HEK293 (cell line): ENCODE measurements around the gene NUDCD3.
A peak's percentile ranks its signal among the peaks of the same experiment; 100 is the strongest.

Experiments
- CTCF ChIA-PET: fragments of 350-600 bp; formaldehyde crosslinking; extraction: SDS; loops from one replicate; lab custom pipeline; 2021; ENCODE audit warnings: antibody characterized with exemption; lab: Yijun Ruan, JAX
- POLR2A ChIA-PET: fragments of 300-600 bp; formaldehyde crosslinking; extraction: SDS; loops from one replicate; lab custom pipeline; 2020; ENCODE audit warnings: antibody characterized with exemption, inconsistent platforms; lab: Yijun Ruan, JAX
- H3K27ac ChIP-seq: fragments of 200-500 bp; sonication (Bioruptor generic); 2 replicates; pipeline ENCODE4 v1.5.1; 2014; ENCODE audit warnings: low read depth, low read length, control low read depth, inconsistent platforms; ENCODE audit errors: extremely low read depth
- H3K36me3 ChIP-seq, 2 experiments: fragments of 200-500 bp in 1 of 2; sonication (Bioruptor generic) in 1 of 2; 1 replicate in 1 of 2; 2 replicates in 1 of 2; pipeline ENCODE4 v1.5.1; 2014 to 2017; ENCODE audit warnings: inconsistent platforms in 2 of 2, low read length in 2 of 2; ENCODE audit not compliant: control insufficient read depth in 2 of 2, insufficient read depth in 1 of 2
- H3K4me1 ChIP-seq: fragments of 200-500 bp; sonication (Bioruptor generic); 2 replicates; pipeline ENCODE4 v1.5.1; 2014; ENCODE audit warnings: mild to moderate bottlenecking, low read length, inconsistent platforms; ENCODE audit not compliant: control insufficient read depth, insufficient read depth
- H3K4me3 ChIP-seq: 2 replicates; pipeline ENCODE4 v1.5.1; 2011; ENCODE audit warnings: low read depth, mild to moderate bottlenecking, control low read depth, low read length, moderate library complexity
- H3K9me3 ChIP-seq: fragments of 200-500 bp; sonication (Bioruptor generic); 2 replicates; pipeline ENCODE4 v1.5.1; 2014; ENCODE audit warnings: low read depth, low read length, inconsistent platforms; ENCODE audit not compliant: control insufficient read depth, insufficient read depth
- BCL11A ChIP-seq: fragments of 450-650 bp; formaldehyde crosslinking; IDR thresholded peaks from 2 replicates; pipeline ENCODE4 v1.5.1; 2016; ENCODE audit warnings: low read depth, missing biosample characterization, missing genetic modification characterization
- FEZF1 ChIP-seq: fragments of 450-650 bp; formaldehyde crosslinking; IDR thresholded peaks from 2 replicates; pipeline ENCODE4 v1.5.1; 2016; ENCODE audit warnings: missing biosample characterization, missing genetic modification characterization
- GFI1B ChIP-seq: fragments of 450-650 bp; formaldehyde crosslinking; IDR thresholded peaks from 2 replicates; pipeline ENCODE4 v1.5.1; 2016; ENCODE audit warnings: missing biosample characterization, missing genetic modification characterization
- SCRT1 ChIP-seq: fragments of 450-650 bp; formaldehyde crosslinking; IDR thresholded peaks from 2 replicates; pipeline ENCODE4 v1.5.1; 2016; ENCODE audit warnings: missing biosample characterization, missing genetic modification characterization, borderline replicate concordance
- SCRT2 ChIP-seq: fragments of 450-650 bp; formaldehyde crosslinking; IDR thresholded peaks from 2 replicates; pipeline ENCODE4 v1.5.1; 2016; ENCODE audit warnings: missing biosample characterization, missing genetic modification characterization
- SP7 ChIP-seq: fragments of 450-650 bp; formaldehyde crosslinking; IDR thresholded peaks from 2 replicates; pipeline ENCODE4 v1.5.1; 2016; ENCODE audit warnings: missing biosample characterization, missing genetic modification characterization
- ZBTB7A ChIP-seq: fragments of 450-650 bp; formaldehyde crosslinking; IDR thresholded peaks from 2 replicates; pipeline ENCODE4 v1.5.1; 2016; ENCODE audit warnings: low read depth, missing biosample characterization, missing genetic modification characterization
- ZIC2 ChIP-seq: fragments of 450-650 bp; formaldehyde crosslinking; IDR thresholded peaks from 2 replicates; pipeline ENCODE4 v1.5.1; 2016; ENCODE audit warnings: missing biosample characterization, missing genetic modification characterization
- ZNF132 ChIP-seq: fragments of 450-650 bp; formaldehyde crosslinking; IDR thresholded peaks from 2 replicates; pipeline ENCODE4 v1.5.1; 2017; ENCODE audit warnings: missing biosample characterization, missing genetic modification characterization, borderline replicate concordance
- ZNF23 ChIP-seq: fragments of 450-650 bp; formaldehyde crosslinking; IDR thresholded peaks from 2 replicates; pipeline ENCODE4 v1.5.1; 2016; ENCODE audit warnings: missing biosample characterization, missing genetic modification characterization, borderline replicate concordance
- ZNF311 ChIP-seq: fragments of 450-650 bp; formaldehyde crosslinking; IDR thresholded peaks from 2 replicates; pipeline ENCODE4 v1.5.1; 2017; ENCODE audit warnings: missing biosample characterization, missing genetic modification characterization, borderline replicate concordance
- ZNF423 ChIP-seq: fragments of 450-650 bp; formaldehyde crosslinking; IDR thresholded peaks from 2 replicates; pipeline ENCODE4 v1.5.1; 2016; ENCODE audit warnings: missing biosample characterization, missing genetic modification characterization
- ZNF585B ChIP-seq: fragments of 450-650 bp; formaldehyde crosslinking; IDR thresholded peaks from 2 replicates; pipeline ENCODE4 v1.5.1; 2016; ENCODE audit warnings: missing biosample characterization, missing genetic modification characterization
- ZNF658 ChIP-seq: fragments of 450-650 bp; formaldehyde crosslinking; IDR thresholded peaks from 2 replicates; pipeline ENCODE4; 2016; ENCODE audit warnings: missing biosample characterization, missing genetic modification characterization
- ZNF707 ChIP-seq: fragments of 450-650 bp; formaldehyde crosslinking; IDR thresholded peaks from 2 replicates; pipeline ENCODE4 v1.5.1; 2016; ENCODE audit warnings: missing biosample characterization, missing genetic modification characterization
- ZNF792 ChIP-seq: fragments of 450-650 bp; formaldehyde crosslinking; IDR thresholded peaks from 2 replicates; pipeline ENCODE4 v1.5.1; 2016; ENCODE audit warnings: missing biosample characterization, missing genetic modification characterization
- ZSCAN30 ChIP-seq: fragments of 450-650 bp; IDR thresholded peaks from 2 replicates; pipeline ENCODE4 v1.5.1; 2018; ENCODE audit warnings: missing biosample characterization, mild to moderate bottlenecking, missing genetic modification characterization, moderate library complexity
- TF ChIP-seq, protein P1 (sequence below): fragments of 450-650 bp; formaldehyde crosslinking; IDR thresholded peaks from 2 replicates; pipeline ENCODE4 v1.5.1; 2016; ENCODE audit warnings: missing biosample characterization, missing genetic modification characterization
- TF ChIP-seq, protein P2 (sequence below): fragments of 450-650 bp; IDR thresholded peaks from 2 replicates; pipeline ENCODE4 v1.5.1; 2018; ENCODE audit warnings: missing biosample characterization, missing genetic modification characterization
- TF ChIP-seq, protein P3 (sequence below): fragments of 450-650 bp; formaldehyde crosslinking; IDR thresholded peaks from 2 replicates; pipeline ENCODE4 v1.5.0; 2017; ENCODE audit warnings: missing biosample characterization, missing genetic modification characterization, borderline replicate concordance
- TF ChIP-seq, protein P4 (sequence below): sonication (generic); formaldehyde crosslinking; IDR thresholded peaks from 2 replicates; pipeline ENCODE4 v1.8.1; 2022; ENCODE audit warnings: mild to moderate bottlenecking, moderate library complexity, missing genetic modification reagents

The NUDCD3 gene

DNA sequence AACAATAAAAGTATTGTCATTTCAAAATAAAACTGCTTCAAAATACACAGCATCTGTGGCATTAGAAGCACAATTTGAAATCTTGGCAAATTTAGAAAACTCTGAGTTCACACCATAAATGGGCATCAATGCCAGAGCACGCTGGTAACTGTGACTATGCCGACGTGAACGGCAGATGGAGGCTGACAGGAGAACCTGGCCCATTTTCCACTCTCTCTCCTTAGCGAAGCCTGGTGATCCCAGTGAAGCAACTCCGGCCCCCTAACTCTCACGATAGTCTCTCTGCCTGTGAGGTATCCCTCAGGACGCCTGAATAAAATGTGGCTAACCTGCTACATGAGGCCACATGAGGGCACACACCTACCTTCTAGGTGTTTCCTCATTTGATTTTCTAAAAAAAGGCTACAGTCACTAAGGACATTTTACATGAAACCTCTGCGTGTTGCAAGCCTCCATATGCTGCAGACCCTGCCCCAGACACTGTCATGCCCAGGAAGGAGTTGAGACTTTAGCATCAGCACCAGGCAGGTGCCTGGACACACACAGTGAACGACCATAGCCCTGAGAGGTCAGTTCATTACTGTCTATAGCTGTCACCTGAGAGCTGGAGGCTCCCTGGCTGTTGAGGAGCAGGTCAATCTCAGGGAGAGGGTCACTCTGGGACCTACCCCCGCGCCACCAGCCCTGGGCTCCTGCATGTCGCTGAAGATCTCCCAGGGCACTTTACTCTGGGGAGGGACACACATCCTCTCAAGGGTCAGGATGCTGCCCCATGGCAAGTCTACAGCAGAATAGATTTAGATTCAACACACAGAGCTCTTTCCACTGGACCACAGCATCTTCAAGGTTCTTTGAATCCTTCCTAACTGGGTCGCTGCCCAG lies 102.1 kb downstream of the NUDCD3 start (continued):
- TF ChIP-seq ZNF311 (tag by site-specific recombination) (no peak), FEZF1 (no peak), ZNF23 (tag by site-specific recombination) (no peak), ZNF658 (tag by site-specific recombination) (no peak)

DNA sequence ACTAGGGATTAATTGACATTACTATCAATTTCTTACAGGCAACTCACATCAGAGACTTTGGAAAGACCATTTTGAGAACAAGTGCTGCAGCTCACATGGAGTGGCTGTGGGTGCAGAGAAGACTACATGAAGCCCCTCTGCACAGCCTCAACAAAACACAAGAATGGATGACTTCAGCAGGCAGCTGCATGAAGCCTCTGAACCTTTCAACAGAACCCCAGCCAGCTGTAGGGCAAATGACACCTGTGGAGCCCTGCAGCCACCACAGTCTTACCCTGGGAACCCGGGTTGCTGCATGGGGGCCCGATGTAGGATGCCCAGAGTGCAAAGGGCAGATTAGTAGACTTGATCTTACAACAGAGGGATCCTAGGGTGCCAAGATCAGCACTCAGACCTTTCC lies 103.1 kb downstream of the NUDCD3 start:
- H3K36me3 ChIP-seq = peaks cover 3 to 83% of the 10 kb centered on the region in 2 experiments; a peak in 2 of 3 replicates
- CTCF ChIA-PET = no interaction called here
- no peak overlapping the region for H3K27ac ChIP-seq
- H3K9me3 ChIP-seq = no peaks in the 10 kb centered on the region
- H3K4me1 ChIP-seq = no peaks in the 10 kb centered on the region
- TF ChIP-seq ZNF585B (tag by site-specific recombination) = no peak
- TF ChIP-seq SCRT1 (tag by site-specific recombination) = peak; percentile 42; the same call in 1 of the 2 replicates
- TF ChIP-seq, protein P1, sequence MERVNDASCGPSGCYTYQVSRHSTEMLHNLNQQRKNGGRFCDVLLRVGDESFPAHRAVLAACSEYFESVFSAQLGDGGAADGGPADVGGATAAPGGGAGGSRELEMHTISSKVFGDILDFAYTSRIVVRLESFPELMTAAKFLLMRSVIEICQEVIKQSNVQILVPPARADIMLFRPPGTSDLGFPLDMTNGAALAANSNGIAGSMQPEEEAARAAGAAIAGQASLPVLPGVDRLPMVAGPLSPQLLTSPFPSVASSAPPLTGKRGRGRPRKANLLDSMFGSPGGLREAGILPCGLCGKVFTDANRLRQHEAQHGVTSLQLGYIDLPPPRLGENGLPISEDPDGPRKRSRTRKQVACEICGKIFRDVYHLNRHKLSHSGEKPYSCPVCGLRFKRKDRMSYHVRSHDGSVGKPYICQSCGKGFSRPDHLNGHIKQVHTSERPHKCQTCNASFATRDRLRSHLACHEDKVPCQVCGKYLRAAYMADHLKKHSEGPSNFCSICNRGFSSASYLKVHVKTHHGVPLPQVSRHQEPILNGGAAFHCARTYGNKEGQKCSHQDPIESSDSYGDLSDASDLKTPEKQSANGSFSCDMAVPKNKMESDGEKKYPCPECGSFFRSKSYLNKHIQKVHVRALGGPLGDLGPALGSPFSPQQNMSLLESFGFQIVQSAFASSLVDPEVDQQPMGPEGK (tag by site-specific recombination) = no peak
- TF ChIP-seq SCRT2 (tag by site-specific recombination) = peak; percentile 56; the same call in 1 of the 2 replicates
- no peak for TF ChIP-seq ZNF707
- no peak for TF ChIP-seq ZNF658 (tag by site-specific recombination)
- no peak for TF ChIP-seq SP7 (tag by site-specific recombination)
- TF ChIP-seq ZIC2 (tag by site-specific recombination) = peak; percentile 28; the same call in 1 of the 2 replicates
- TF ChIP-seq, protein P2, sequence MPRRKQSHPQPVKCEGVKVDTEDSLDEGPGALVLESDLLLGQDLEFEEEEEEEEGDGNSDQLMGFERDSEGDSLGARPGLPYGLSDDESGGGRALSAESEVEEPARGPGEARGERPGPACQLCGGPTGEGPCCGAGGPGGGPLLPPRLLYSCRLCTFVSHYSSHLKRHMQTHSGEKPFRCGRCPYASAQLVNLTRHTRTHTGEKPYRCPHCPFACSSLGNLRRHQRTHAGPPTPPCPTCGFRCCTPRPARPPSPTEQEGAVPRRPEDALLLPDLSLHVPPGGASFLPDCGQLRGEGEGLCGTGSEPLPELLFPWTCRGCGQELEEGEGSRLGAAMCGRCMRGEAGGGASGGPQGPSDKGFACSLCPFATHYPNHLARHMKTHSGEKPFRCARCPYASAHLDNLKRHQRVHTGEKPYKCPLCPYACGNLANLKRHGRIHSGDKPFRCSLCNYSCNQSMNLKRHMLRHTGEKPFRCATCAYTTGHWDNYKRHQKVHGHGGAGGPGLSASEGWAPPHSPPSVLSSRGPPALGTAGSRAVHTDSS (tag by site-specific recombination) = no peak
- TF ChIP-seq ZBTB7A = no peak
- TF ChIP-seq, protein P3, sequence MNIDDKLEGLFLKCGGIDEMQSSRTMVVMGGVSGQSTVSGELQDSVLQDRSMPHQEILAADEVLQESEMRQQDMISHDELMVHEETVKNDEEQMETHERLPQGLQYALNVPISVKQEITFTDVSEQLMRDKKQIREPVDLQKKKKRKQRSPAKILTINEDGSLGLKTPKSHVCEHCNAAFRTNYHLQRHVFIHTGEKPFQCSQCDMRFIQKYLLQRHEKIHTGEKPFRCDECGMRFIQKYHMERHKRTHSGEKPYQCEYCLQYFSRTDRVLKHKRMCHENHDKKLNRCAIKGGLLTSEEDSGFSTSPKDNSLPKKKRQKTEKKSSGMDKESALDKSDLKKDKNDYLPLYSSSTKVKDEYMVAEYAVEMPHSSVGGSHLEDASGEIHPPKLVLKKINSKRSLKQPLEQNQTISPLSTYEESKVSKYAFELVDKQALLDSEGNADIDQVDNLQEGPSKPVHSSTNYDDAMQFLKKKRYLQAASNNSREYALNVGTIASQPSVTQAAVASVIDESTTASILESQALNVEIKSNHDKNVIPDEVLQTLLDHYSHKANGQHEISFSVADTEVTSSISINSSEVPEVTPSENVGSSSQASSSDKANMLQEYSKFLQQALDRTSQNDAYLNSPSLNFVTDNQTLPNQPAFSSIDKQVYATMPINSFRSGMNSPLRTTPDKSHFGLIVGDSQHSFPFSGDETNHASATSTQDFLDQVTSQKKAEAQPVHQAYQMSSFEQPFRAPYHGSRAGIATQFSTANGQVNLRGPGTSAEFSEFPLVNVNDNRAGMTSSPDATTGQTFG (tag by site-specific recombination) = no peak
- no peak for TF ChIP-seq ZNF423 (tag by site-specific recombination)
- POLR2A ChIA-PET = no interaction called here
- no peak overlapping the region for H3K4me3 ChIP-seq

DNA sequence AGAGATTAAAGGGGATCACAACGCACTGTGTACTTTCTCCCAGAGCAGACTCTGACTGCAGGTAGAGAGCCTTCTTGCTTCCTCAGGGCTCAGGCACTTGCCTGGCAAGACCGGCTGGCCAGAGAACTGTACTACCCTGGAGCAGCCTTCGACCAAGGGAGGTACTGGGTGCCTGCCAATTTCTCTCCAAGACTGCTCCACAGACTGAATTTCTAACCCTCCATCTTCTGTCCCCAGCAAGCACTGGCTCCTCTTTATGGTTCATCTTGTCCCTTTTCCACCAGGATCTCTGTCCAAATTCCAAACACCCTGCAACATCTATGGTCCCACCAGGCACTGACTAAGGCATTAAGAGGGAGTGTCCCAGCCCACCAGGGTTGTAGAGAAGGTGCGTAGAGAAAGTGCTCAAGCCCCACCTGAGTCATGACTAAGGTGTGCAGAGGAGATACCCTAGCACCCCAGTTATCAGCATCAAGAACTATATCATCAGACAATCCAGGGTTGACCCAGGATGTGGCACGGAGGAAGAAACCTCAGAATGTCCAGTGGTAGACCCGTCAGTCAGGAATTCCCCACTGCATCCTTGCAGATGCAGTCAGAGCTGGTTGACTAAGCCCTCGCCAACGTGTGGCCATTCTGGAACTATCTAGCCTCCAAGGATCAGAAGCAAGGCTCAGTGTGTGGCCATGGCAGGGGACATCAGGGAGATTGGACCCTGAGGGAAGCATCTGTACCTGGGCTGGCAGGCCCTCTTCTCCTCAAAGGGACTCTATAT lies 104.1 kb downstream of the NUDCD3 start:
- H3K4me1 ChIP-seq = no peaks in the 10 kb centered on the region
- H3K36me3 ChIP-seq = peaks cover 3 to 73% of the 10 kb centered on the region in 2 experiments; a peak in 2 of 3 replicates
- no peaks in the 10 kb centered on the region for H3K9me3 ChIP-seq
- H3K4me3 ChIP-seq = no peak overlapping the region
- H3K27ac ChIP-seq = no peak overlapping the region
- POLR2A ChIA-PET = no interaction called here
- CTCF ChIA-PET = no interaction called here
- TF ChIP-seq ZNF792 (tag by site-specific recombination) (no peak), ZSCAN30 (tag by site-specific recombination) (no peak), BCL11A (tag by site-specific recombination) (no peak), ZNF132 (tag by site-specific recombination) (no peak), GFI1B (tag by site-specific recombination) (no peak)
- TF ChIP-seq, protein P4, sequence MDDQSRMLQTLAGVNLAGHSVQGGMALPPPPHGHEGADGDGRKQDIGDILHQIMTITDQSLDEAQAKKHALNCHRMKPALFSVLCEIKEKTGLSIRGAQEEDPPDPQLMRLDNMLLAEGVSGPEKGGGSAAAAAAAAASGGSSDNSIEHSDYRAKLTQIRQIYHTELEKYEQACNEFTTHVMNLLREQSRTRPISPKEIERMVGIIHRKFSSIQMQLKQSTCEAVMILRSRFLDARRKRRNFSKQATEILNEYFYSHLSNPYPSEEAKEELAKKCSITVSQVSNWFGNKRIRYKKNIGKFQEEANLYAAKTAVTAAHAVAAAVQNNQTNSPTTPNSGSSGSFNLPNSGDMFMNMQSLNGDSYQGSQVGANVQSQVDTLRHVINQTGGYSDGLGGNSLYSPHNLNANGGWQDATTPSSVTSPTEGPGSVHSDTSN (CRISPR knock-in tag) = no peak
